GM21737 (cell line): ENCODE measurements around the gene IGSF23.
"Not testable (repeated sequence)": the region's sequence is repeated elsewhere in the genome, so short reads cannot be mapped to it uniquely, and the experiment has no call there.

Source experiments
- ATAC-seq: cut with Tn5 transposase; IDR thresholded peaks from one replicate; pipeline ENCODE4 v1.9.1; 2021; ENCODE audit warnings: mild to moderate bottlenecking, moderate library complexity; ENCODE audit not compliant: unreplicated experiment

IGSF23 gene

GRCh38 chr19:44610497-44610896 is 2.9 kb upstream of the IGSF23 start:
- ATAC-seq, result not testable (repeated sequence)

GRCh38 chr19:44611812-44612295 is 1.5 kb upstream of the IGSF23 start:
- ATAC-seq, result no peak

- no peak for ATAC-seq
Measured at GRCh38 chr19:44614313-44614712, 950 bp downstream of the IGSF23 start.

- no peak for ATAC-seq
Measured at GRCh38 chr19:44615863-44616247, 2.5 kb downstream of the IGSF23 start.

- no peak for ATAC-seq
Measured at GRCh38 chr19:44617110-44617880, 3.9 kb downstream of the IGSF23 start.

- no peak for ATAC-seq
Measured at GRCh38 chr19:44618640-44619357, 5.4 kb downstream of the IGSF23 start.

- no peak for ATAC-seq
Measured at GRCh38 chr19:44620667-44621066, 7.3 kb downstream of the IGSF23 start.

GRCh38 chr19:44621367-44621766 is 8.0 kb downstream of the IGSF23 start:
- ATAC-seq, result no peak

- ATAC-seq, result no peak
Measured at GRCh38 chr19:44623080-44623479, 9.7 kb downstream of the IGSF23 start.

- ATAC-seq, result no peak
Measured at GRCh38 chr19:44623626-44624025, 10.3 kb downstream of the IGSF23 start.

GRCh38 chr19:44624840-44625354 is 11.5 kb downstream of the IGSF23 start:
- ATAC-seq, result no peak

GRCh38 chr19:44625637-44626036 is 12.3 kb downstream of the IGSF23 start:
- ATAC-seq, result not testable (repeated sequence)

- ATAC-seq, result no peak
Measured at GRCh38 chr19:44626048-44626624, 12.8 kb downstream of the IGSF23 start.

GRCh38 chr19:44627631-44628030 is 14.3 kb downstream of the IGSF23 start:
- ATAC-seq, result no peak

GRCh38 chr19:44628793-44629192 is 15.4 kb downstream of the IGSF23 start:
- ATAC-seq, result no peak

- ATAC-seq, result not testable (repeated sequence)
Measured at GRCh38 chr19:44631611-44632010, 18.2 kb downstream of the IGSF23 start.

- not testable (repeated sequence) for ATAC-seq
Measured at GRCh38 chr19:44634058-44634457, 20.7 kb downstream of the IGSF23 start.

GRCh38 chr19:44634785-44635184 is 21.4 kb downstream of the IGSF23 start:
- ATAC-seq, result no peak

- ATAC-seq, result no peak
Measured at GRCh38 chr19:44635581-44636438, 22.4 kb downstream of the IGSF23 start.
